Pancreas (tissue), 10 donors: ENCODE results near the gene LHPP. TPM values are rescaled to one million over a fixed set of nuclear protein-coding genes. Genes with fewer than 3 reads are reported as not detected.
A peak's percentile ranks its signal among the peaks of the same experiment; 100 is the strongest.
"Not testable (repeated sequence)": the region's sequence is repeated elsewhere in the genome, so short reads cannot be mapped to it uniquely, and the experiment has no call there.

Source experiments
- ATAC-seq, 4 donors: fragments of 200-7000 bp; cut with Tn5 transposase; one replicate each; pipeline versions ENCODE4 v1.8.0 to v1.9.1; 2020; ENCODE audit warnings: mild to moderate bottlenecking in 4 of 4, moderate library complexity in 4 of 4
- DNase-seq, 6 donors: peaks; one replicate each; pipeline ENCODE4 v3.0.0-alpha.2; 2020
- FAIRE-seq: peaks from 2 replicates; lab custom pipeline; 2012; peaks lifted over from hg19 to GRCh38; lab: Jason Lieb, UNC
- H3K27ac ChIP-seq, 4 donors: fragments of 200-600 bp; sonication (generic); 1 replicate in 3 of 4; 2 replicates in 1 of 4; pipeline versions ENCODE4 v1.5.0 to v1.8.0; 2020
- H3K27me3 ChIP-seq, 4 donors: fragments of 200-600 bp; one replicate each; pipeline ENCODE4 v1.8.0; 2021
- H3K36me3 ChIP-seq, 3 donors: fragments of 200-600 bp; sonication (generic) in 1 of 3; one replicate each; pipeline versions ENCODE4 v1.5.0 to v1.8.0; 2020 to 2021
- H3K4me1 ChIP-seq, 3 donors: fragments of 200-600 bp; one replicate each; pipeline ENCODE4 v1.8.0; 2021
- H3K4me3 ChIP-seq, 4 donors: fragments of 200-600 bp; sonication (generic) in 2 of 4; one replicate each; pipeline versions ENCODE4 v1.5.0 to v1.8.0; 2020 to 2021
- H3K9me3 ChIP-seq, 4 donors: fragments of 200-600 bp; one replicate each; pipeline ENCODE4 v1.8.0; 2021
- WGBS, 2 donors: extraction: QIAGEN DNeasy Blood & Tissue Kit; methylation state at CpG; one replicate each; pipeline ENCODE4 v1.1.7; 2013; 5-methylcytosine and 5-hydroxymethylcytosine counted together
- intact Hi-C, 3 donors: fragments of 100-400 bp; cut with DNase I; formaldehyde crosslinking; loops; one replicate each; pipeline versions ENCODE4 v1.11.1 to v1.14.2; 2022
- polyA plus RNA-seq, 2 donors: library from polyadenylated mRNA; stranded (reverse); fragments of 200-250 nt; gene quantifications; one replicate each; pipeline ENCODE4 v1.2.3, GENCODE V29; 2013
- total RNA-seq, 6 donors: library from RNA; stranded (reverse); fragmentation: NEBNext Ultra II Directional in 4 of 6; extraction: Animal tissue kit (Norgen Biotek cat#: 25700) in 4 of 6; gene quantifications; one replicate each; pipeline versions ENCODE4 v1.2.1 to v1.2.4, GENCODE V29; 2021 to 2023
- TF ChIP-seq, protein P1 (sequence below), 4 donors: fragments of 200-600 bp; sonication (generic) in 3 of 4; IDR thresholded peaks; one replicate each; pipeline versions ENCODE4 v1.5.0 to v1.8.0; 2021; ENCODE audit warnings: antibody characterized with exemption in 4 of 4
- donor health status: healthy with polysubstance abuse.
- donor health status: DM: no; HTN: no; CAD: no; lungs with moderate emphysema.
- donor health status: DM: no; HTN: no; CAD: no.
- donor health status: control.
- donor health status: control.
- donor health status: Bipolar disorder and iron deficiency.
- donor health status: DM: yes; HTN: yes; CAD: no.
- donor health status: DM: no; HTN: no; CAD: no.
- donor health status: DM: no; HTN: no; CAD: no.
- donor health status: DM: yes; HTN: yes; CAD: no.

Gene LHPP
- total and polyA plus RNA-seq, 8 donors: 5.3 to 10.8 (median 7.8) TPM

DNA sequence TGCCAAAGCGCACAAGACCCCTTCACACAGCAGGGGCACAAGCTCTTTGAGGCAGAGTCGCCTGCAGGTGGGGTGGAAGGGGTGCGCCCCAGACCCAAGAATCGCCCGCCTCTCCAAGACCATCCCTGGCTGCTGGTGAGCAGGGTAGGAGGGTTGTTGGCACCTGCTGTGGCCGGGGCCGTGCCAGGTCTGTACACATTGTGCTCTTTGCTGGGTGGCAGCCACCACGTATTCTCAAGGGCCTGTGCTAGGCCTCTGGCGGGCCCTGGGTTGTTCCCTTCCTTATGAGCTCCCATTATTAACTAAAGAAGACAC, 84.4 kb downstream of the LHPP start:
- H3K36me3 ChIP-seq: no peaks in the 10 kb centered on the region
- H3K4me3 ChIP-seq: no peak overlapping the region
- ATAC-seq (no peak), DNase-seq (peak in 1 of 6 donors; percentile 36), FAIRE-seq (no peak)
- H3K9me3 ChIP-seq: no peaks in the 10 kb centered on the region
- no peaks in the 10 kb centered on the region for H3K27me3 ChIP-seq
- intact Hi-C loops: loop anchor here in 1 of 3 donors (10.0 kb wide), 1 partner anchor 189 kb away; no protein-coding TSS in a partner anchor
- no peak overlapping the region for H3K27ac ChIP-seq
- no peaks in the 10 kb centered on the region for H3K4me1 ChIP-seq
- WGBS, 2 donors: 81 to 92% methylated on average over 9 of the region's 9 CpGs
- TF ChIP-seq, protein P1, sequence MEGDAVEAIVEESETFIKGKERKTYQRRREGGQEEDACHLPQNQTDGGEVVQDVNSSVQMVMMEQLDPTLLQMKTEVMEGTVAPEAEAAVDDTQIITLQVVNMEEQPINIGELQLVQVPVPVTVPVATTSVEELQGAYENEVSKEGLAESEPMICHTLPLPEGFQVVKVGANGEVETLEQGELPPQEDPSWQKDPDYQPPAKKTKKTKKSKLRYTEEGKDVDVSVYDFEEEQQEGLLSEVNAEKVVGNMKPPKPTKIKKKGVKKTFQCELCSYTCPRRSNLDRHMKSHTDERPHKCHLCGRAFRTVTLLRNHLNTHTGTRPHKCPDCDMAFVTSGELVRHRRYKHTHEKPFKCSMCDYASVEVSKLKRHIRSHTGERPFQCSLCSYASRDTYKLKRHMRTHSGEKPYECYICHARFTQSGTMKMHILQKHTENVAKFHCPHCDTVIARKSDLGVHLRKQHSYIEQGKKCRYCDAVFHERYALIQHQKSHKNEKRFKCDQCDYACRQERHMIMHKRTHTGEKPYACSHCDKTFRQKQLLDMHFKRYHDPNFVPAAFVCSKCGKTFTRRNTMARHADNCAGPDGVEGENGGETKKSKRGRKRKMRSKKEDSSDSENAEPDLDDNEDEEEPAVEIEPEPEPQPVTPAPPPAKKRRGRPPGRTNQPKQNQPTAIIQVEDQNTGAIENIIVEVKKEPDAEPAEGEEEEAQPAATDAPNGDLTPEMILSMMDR (IDR thresholded peaks at IDR 0.05): no peak

- WGBS, 2 donors: 83 to 86% methylated on average over 15 of the region's 15 CpGs
- DNase-seq: no peak
- Histone ChIP-seq H3K9me3 (no peaks in the 10 kb centered on the region), H3K27ac (no peak overlapping the region), H3K27me3 (no peaks in the 10 kb centered on the region), H3K36me3 (no peaks in the 10 kb centered on the region), H3K4me3 (no peak overlapping the region), H3K4me1 (no peaks in the 10 kb centered on the region)
- TF ChIP-seq, protein P1 (IDR thresholded peaks at IDR 0.05): no peak
- ATAC-seq: no peak
- intact Hi-C loops: loop anchor here in 1 of 3 donors (10.0 kb wide), 1 partner anchor 188 kb away; no protein-coding TSS in a partner anchor
- FAIRE-seq: no peak
Measured at GRCh38 chr10:124546957-124547646, 85.5 kb downstream of the LHPP start.

DNA sequence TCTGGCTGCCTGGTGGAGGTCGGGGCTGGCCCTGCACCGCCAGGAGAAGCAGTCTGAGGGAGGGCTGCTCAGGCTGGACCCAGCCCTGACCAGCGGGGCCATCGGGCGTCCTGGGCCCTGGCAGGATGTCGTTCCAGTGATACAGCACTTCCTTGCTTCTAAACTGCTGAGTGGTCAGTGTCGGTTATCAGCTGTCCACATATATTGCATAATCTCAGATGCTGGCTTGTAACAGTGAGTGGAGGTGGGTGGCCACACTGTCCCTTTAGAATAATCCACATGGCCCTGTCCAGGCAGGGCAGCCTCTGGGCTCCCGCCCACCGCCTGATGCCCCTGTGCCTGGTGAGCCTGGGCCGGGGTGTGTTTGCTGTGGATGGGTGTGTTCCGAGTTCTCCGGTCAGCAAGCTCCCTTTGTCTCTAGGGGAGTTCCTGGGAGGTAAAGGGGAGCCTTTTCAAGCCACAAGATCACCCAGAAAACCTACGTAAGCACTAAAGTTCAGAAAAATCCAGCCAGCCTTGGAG, 86.1 kb downstream of the LHPP start:
- peak in 1 of 6 donors; percentile 24 for DNase-seq
- Histone ChIP-seq H3K4me1 (no peaks in the 10 kb centered on the region), H3K9me3 (no peaks in the 10 kb centered on the region), H3K36me3 (no peaks in the 10 kb centered on the region), H3K27ac (no peak overlapping the region), H3K27me3 (no peaks in the 10 kb centered on the region), H3K4me3 (no peak overlapping the region)
- TF ChIP-seq, protein P1 (IDR thresholded peaks at IDR 0.05): no peak
- ATAC-seq: peak in 3 of 4 donors; percentile 52 to 67 (median 52)
- 77 to 83% methylated on average over 13 of the region's 13 CpGs for WGBS, 2 donors
- intact Hi-C loops: loop anchor here in 1 of 3 donors (10.0 kb wide), 1 partner anchor 187 kb away; no protein-coding TSS in a partner anchor
- no peak for FAIRE-seq

GRCh38 chr10:124549171-124549570, 87.5 kb downstream of the LHPP start:
- H3K4me3 ChIP-seq, H3K27me3 ChIP-seq, FAIRE-seq, ATAC-seq, H3K4me1 ChIP-seq, DNase-seq, H3K9me3 ChIP-seq, H3K27ac ChIP-seq, H3K36me3 ChIP-seq: not testable (repeated sequence)
- 89 to 100% methylated on average over 3 of the region's 3 CpGs for WGBS, 2 donors
- intact Hi-C loops: loop anchor here in 1 of 3 donors (10.0 kb wide), 1 partner anchor 186 kb away; no protein-coding TSS in a partner anchor

DNA sequence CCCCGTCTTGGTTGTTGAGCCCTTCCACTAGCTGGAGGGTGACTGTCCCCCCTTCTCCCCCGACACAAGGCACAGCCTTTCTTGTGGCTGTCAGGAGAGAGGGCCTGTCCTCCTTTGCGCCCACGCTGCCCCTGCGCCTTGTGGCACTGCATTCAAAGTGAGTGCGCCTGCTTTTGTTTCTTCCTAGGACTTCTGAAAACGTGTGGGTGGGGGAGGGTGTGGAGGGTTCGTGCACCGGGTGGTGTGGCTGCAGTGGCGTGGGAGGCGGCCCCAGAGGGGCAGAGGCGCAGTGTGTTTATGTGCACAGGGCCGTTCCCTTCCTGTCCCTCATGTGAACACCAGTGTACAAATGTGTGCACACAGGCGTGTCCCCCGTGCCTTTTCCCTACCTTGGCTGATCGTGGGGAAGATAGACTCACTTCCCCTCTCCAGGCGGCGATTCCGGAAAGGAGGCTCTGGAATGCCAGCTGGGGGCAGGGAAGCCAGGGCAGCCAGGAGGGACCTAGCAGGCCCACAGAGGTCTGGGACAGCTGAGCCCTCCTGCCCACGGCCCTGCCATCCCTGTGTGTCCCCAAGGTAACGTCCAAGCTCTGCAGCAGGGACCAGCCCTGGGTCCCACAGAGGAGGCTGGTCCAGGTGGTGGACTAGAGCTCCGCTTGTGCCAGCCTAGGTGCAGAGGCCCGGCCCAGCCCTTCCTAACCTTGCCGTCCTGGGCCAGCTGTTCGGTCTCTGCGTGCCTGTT, 88.8 kb downstream of the LHPP start:
- WGBS, 2 donors: 89% methylated on average over 25 to 26 of the region's 26 CpGs
- TF ChIP-seq, protein P1 (IDR thresholded peaks at IDR 0.05): no peak
- H3K4me1 ChIP-seq: no peaks in the 10 kb centered on the region
- H3K9me3 ChIP-seq: no peaks in the 10 kb centered on the region
- DNase-seq: peak in 1 of 6 donors; percentile 58
- ATAC-seq: no peak
- no peak for FAIRE-seq
- no peak overlapping the region for H3K4me3 ChIP-seq
- H3K36me3 ChIP-seq: no peaks in the 10 kb centered on the region
- H3K27me3 ChIP-seq: no peaks in the 10 kb centered on the region
- no peak overlapping the region for H3K27ac ChIP-seq
- intact Hi-C loops: no loop called here
